ENCODE measurements around the gene LAPTM4A. TPM values are rescaled to one million over a fixed set of nuclear protein-coding genes. Genes with fewer than 3 reads are reported as not detected.

Gene LAPTM4A
- total RNA-seq, result 140 and 141 TPM in 2 replicates

DNA sequence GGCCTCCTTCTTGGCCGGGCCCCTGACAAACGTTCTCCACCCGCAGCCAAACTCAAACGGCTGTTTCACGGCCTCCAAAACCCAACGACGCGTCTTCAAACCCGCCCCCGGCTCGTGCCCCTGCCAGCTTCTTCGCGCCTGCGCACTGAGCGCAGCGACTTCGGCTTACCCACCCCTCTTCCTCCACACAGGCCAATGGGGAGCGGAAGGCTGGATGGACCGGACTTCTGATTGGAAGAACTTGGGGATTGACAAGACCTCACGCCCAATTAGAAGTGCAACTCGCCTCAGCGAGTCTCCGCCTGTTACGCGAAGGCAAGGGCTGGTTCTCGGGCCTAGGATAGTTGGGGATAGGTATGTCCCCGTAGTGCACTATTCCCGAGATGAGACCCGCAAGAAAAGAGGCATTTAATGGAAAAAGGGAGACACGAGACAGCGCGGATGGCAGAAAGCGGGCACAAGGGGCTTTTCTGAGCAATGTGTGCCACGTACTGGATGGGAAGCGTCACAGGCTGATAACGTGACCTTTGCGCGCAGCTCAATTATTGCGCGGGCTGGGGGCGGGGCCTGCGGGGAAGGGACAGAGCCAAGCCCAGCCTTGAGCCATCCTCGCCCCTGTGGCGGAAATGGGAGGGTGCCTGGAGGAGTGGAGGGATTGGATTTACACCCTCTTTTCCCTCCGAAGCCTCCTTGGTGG is at the start of gene LAPTM4A:
Gene LAPTM4A (minus strand): TSS at position 97 of the 697 bp plus-strand sequence. CDS start 108 bp downstream, outside the sequence.
- Histone ChIP-seq H3K36me3 (ENCODE audit: control insufficient read depth, insufficient read depth, low read length) (no peaks in the 10 kb centered on the region), H3K27me3 (ENCODE audit: control insufficient read depth, insufficient read depth, low read length) (no peaks in the 10 kb centered on the region), H3K4me3 (ENCODE audit: low read depth, low read length) (peak within 1 kb of the TSS; percentile 86)
- DNase-seq (ENCODE audit: low read depth), result peak; percentile 99
- TF ChIP-seq, protein P1, sequence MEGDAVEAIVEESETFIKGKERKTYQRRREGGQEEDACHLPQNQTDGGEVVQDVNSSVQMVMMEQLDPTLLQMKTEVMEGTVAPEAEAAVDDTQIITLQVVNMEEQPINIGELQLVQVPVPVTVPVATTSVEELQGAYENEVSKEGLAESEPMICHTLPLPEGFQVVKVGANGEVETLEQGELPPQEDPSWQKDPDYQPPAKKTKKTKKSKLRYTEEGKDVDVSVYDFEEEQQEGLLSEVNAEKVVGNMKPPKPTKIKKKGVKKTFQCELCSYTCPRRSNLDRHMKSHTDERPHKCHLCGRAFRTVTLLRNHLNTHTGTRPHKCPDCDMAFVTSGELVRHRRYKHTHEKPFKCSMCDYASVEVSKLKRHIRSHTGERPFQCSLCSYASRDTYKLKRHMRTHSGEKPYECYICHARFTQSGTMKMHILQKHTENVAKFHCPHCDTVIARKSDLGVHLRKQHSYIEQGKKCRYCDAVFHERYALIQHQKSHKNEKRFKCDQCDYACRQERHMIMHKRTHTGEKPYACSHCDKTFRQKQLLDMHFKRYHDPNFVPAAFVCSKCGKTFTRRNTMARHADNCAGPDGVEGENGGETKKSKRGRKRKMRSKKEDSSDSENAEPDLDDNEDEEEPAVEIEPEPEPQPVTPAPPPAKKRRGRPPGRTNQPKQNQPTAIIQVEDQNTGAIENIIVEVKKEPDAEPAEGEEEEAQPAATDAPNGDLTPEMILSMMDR (IDR thresholded peaks at IDR 0.05; ENCODE audit: insufficient read depth, low read length, poor library complexity, severe bottlenecking), result no peak

DNA sequence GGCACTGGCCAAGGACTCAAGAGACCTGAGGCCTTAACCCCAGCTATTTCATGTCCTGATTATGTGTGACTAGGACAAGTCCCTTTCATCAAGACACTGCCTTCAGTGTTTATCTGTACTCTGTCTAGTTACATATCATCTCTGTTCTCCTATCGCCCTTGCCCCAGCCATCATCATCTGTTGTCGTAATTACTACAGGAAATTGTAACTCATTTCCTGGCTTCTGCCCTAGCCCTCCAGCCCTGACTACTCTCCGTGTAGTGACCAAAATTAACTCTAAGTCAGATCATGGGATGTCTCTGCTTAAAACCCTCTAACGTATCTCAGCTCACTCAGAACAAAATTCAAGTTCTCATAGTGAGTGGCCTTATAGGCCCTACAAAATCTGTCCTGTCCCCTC is 49.3 kb upstream of the LAPTM4A start:
- TF ChIP-seq, protein P1 (IDR thresholded peaks at IDR 0.05; ENCODE audit: insufficient read depth, low read length, poor library complexity, severe bottlenecking), result no peak
- H3K4me3 ChIP-seq (ENCODE audit: low read depth, low read length), result no peak overlapping the region
- no peak for DNase-seq (ENCODE audit: low read depth)
- H3K36me3 ChIP-seq (ENCODE audit: control insufficient read depth, insufficient read depth, low read length), result no peaks in the 10 kb centered on the region
- H3K27me3 ChIP-seq (ENCODE audit: control insufficient read depth, insufficient read depth, low read length), result no peaks in the 10 kb centered on the region

DNA sequence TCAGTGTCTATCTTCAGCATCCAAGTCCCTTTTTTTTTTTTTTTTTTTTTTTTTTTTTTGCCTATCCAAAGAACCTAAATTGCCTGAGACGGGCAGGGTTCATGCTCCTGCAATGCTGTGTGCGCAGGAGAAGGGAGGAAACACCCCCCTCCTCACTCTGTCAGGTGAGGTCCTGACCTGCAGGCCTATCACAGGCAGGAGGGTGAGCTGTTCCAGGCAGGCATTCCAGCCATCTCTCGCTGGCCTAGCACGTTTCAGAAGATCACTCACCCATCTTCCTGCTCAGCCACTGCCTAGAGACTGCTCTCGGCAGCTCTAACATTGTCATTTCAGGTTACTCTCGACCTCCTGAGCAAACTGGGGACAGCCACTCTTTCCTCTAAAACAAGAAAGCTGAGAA is 48.4 kb upstream of the LAPTM4A start:
- Histone ChIP-seq H3K4me3 (ENCODE audit: low read depth, low read length) (no peak overlapping the region), H3K27me3 (ENCODE audit: control insufficient read depth, insufficient read depth, low read length) (no peaks in the 10 kb centered on the region), H3K36me3 (ENCODE audit: control insufficient read depth, insufficient read depth, low read length) (no peaks in the 10 kb centered on the region)
- no peak for DNase-seq (ENCODE audit: low read depth)
- TF ChIP-seq, protein P1 (IDR thresholded peaks at IDR 0.05; ENCODE audit: insufficient read depth, low read length, poor library complexity, severe bottlenecking), result no peak

DNA sequence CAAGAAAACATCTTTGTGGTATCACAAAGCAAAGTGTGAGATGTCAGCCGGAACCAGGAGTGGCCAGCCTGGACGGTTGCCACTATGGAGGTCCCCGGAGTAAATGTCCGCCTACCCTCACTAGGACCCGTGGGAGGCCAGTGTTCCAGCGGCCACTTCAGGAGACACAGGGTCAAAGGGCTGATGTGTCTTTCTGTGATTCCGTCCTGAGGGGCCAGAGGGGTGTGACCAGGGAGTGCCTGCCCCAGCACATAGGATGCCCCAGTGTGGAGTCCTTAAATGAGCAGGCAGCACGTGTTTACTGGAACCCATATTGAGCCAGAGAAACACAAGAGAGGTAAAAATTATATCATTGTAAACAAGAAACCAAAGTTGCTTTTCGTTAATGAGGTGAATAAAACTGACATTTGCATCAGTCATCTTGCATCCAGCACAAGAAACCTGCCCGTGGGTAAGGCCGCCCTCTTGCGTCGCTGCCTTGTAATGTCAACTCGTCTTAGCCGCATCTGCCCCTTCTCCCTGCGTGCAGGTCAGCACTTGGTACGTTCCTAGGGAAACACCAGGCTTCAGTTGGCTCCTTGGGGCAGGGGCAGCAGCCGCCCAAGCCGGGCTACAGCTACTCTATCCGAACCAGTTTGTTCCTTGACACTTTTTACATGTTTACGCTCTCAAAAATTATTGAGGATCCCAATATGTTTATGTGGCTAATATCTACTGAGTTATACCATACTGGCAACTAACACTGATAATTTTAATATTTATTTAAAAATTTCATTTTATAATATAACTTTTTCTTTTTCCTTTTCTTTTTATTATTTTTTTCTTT is 46.7 kb upstream of the LAPTM4A start:
- peak; percentile 48 for DNase-seq (ENCODE audit: low read depth)
- Histone ChIP-seq H3K36me3 (ENCODE audit: control insufficient read depth, insufficient read depth, low read length) (no peaks in the 10 kb centered on the region), H3K4me3 (ENCODE audit: low read depth, low read length) (no peak overlapping the region), H3K27me3 (ENCODE audit: control insufficient read depth, insufficient read depth, low read length) (no peaks in the 10 kb centered on the region)
- TF ChIP-seq, protein P1 (IDR thresholded peaks at IDR 0.05; ENCODE audit: insufficient read depth, low read length, poor library complexity, severe bottlenecking), result peak; percentile 93

DNA sequence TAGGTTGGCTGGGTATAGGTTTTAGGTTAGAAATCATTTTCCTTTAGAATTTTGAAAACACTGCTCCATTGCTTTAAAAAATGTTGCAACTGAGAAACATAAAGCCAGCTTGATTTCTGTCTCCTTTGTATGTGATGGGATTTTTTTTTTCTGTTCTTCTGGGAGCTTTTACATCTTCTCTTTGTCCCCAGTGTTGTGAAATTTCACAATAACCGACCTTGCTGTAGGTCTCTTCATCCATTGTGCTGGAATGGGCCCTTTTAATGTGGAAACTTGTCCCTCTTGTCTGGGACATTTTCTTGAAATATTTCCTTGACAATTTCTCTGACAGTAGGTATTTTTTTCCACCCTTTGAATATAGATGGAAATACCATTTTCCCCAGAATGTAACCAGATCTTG is 44.0 kb upstream of the LAPTM4A start:
- H3K27me3 ChIP-seq (ENCODE audit: control insufficient read depth, insufficient read depth, low read length), result no peaks in the 10 kb centered on the region
- no peak for DNase-seq (ENCODE audit: low read depth)
- TF ChIP-seq, protein P1 (IDR thresholded peaks at IDR 0.05; ENCODE audit: insufficient read depth, low read length, poor library complexity, severe bottlenecking), result no peak
- no peak overlapping the region for H3K4me3 ChIP-seq (ENCODE audit: low read depth, low read length)
- H3K36me3 ChIP-seq (ENCODE audit: control insufficient read depth, insufficient read depth, low read length), result no peaks in the 10 kb centered on the region

All from kidney epithelial cell (primary cell).